SHP77 treated with DMSO at 0.1 percent for 48 hours (cell line): ENCODE data around the gene DAD1.
"Not testable (repeated sequence)": the region's sequence is repeated elsewhere in the genome, so short reads cannot be mapped to it uniquely, and the experiment has no call there.

Source experiments
- DNase-seq: peaks from one replicate; lab custom pipeline; 2025; lab: John Stamatoyannopoulos, UW

DAD1 gene

GRCh38 chr14:22598896-22599244 is 9.8 kb upstream of the DAD1 start:
- no peak for DNase-seq

GRCh38 chr14:22598099-22598895 is 9.3 kb upstream of the DAD1 start, which contains the start of gene ABHD4:
TSS of gene ABHD4 (plus strand) at chr14:22598300. CDS start at chr14:22598307, 7 bp downstream.
- peak; percentile 25 for DNase-seq

- no peak for DNase-seq
Observed at GRCh38 chr14:22597771-22598098, 8.7 kb upstream of the DAD1 start.

GRCh38 chr14:22597265-22597664 is 8.2 kb upstream of the DAD1 start:
- DNase-seq = no peak

- DNase-seq = no peak
Observed at GRCh38 chr14:22596354-22596879, 7.4 kb upstream of the DAD1 start.

GRCh38 chr14:22594156-22594716 is 5.2 kb upstream of the DAD1 start:
- no peak for DNase-seq

- DNase-seq = no peak
Observed at GRCh38 chr14:22593601-22594000, 4.6 kb upstream of the DAD1 start.

- DNase-seq = no peak
Observed at GRCh38 chr14:22593189-22593588, 4.2 kb upstream of the DAD1 start.

GRCh38 chr14:22588526-22589095 is 413 bp downstream of the DAD1 start:
- no peak for DNase-seq

- not testable (repeated sequence) for DNase-seq
Observed at GRCh38 chr14:22587677-22588422, 1.2 kb downstream of the DAD1 start.

GRCh38 chr14:22587247-22587646 is 1.8 kb downstream of the DAD1 start:
- DNase-seq = no peak

GRCh38 chr14:22583994-22584393 is 5.0 kb downstream of the DAD1 start:
- DNase-seq = no peak

- DNase-seq = no peak
Observed at GRCh38 chr14:22580625-22581024, 8.4 kb downstream of the DAD1 start.

- no peak for DNase-seq
Observed at GRCh38 chr14:22579881-22580280, 9.1 kb downstream of the DAD1 start.

- DNase-seq = no peak
Observed at GRCh38 chr14:22579236-22579635, 9.8 kb downstream of the DAD1 start.

- no peak for DNase-seq
Observed at GRCh38 chr14:22577334-22577908, 11.6 kb downstream of the DAD1 start.

GRCh38 chr14:22573804-22574203 is 15.2 kb downstream of the DAD1 start:
- no peak for DNase-seq

GRCh38 chr14:22572562-22573058 is 16.4 kb downstream of the DAD1 start:
- DNase-seq = no peak

GRCh38 chr14:22570132-22570949 is 18.7 kb downstream of the DAD1 start:
- peak; percentile 35 for DNase-seq

- no peak for DNase-seq
Observed at GRCh38 chr14:22569737-22570131, 19.3 kb downstream of the DAD1 start.

- DNase-seq = no peak
Observed at GRCh38 chr14:22569106-22569736, 19.8 kb downstream of the DAD1 start.
